Measurements from ENCODE around the gene ANO7.

The ANO7 gene

GRCh38 chr2:241272303-241273209 lies 84.1 kb downstream of the ANO7 start:
- Histone ChIP-seq H2AFZ (ENCODE audit: low read depth, low read length) (no peak overlapping the region), H3K9ac (ENCODE audit: low read length) (peak overlapping the region; percentile 92), H3K36me3 (replicated peaks; ENCODE audit: low read depth, low read length) (peaks cover 27% of the 10 kb centered on the region), H3K79me2 (ENCODE audit: low read length) (peaks cover 89% of the 10 kb centered on the region), H3K4me3 (ENCODE audit: low read length) (peak overlapping the region; percentile 86), H3K4me1 (ENCODE audit: low read length) (peaks cover 15% of the 10 kb centered on the region), H3K4me2 (ENCODE audit: low read length) (peak overlapping the region; percentile 84), H4K20me1 (ENCODE audit: insufficient read depth, low read length) (peaks cover 42% of the 10 kb centered on the region), H3K27me3 (ENCODE audit: low read depth, low read length) (no peaks in the 10 kb centered on the region), H3K27ac (ENCODE audit: low read length) (peak overlapping the region; percentile 56), H3K9me3 (ENCODE audit: insufficient read depth, low read length) (peaks cover 7% of the 10 kb centered on the region; the same call in 1 of the 2 replicates)
- no peak for TF ChIP-seq EZH2phosphoT487 (IDR thresholded peaks at IDR 0.05; ENCODE audit: low read depth)
- TF ChIP-seq CTCF (IDR thresholded peaks at IDR 0.05; ENCODE audit: low read depth, low read length) = no peak

GRCh38 chr2:241273210-241274020 lies 84.9 kb downstream of the ANO7 start:
- Histone ChIP-seq H3K9ac (ENCODE audit: low read length) (peak overlapping the region; percentile 92), H3K4me2 (ENCODE audit: low read length) (peak overlapping the region; percentile 66), H3K27me3 (ENCODE audit: low read depth, low read length) (no peaks in the 10 kb centered on the region), H3K79me2 (ENCODE audit: low read length) (peaks cover 90% of the 10 kb centered on the region), H4K20me1 (ENCODE audit: insufficient read depth, low read length) (peaks cover 33% of the 10 kb centered on the region), H3K4me1 (ENCODE audit: low read length) (peaks cover 15% of the 10 kb centered on the region), H3K9me3 (ENCODE audit: insufficient read depth, low read length) (peaks cover 7% of the 10 kb centered on the region; the same call in 1 of the 2 replicates), H3K36me3 (replicated peaks; ENCODE audit: low read depth, low read length) (peaks cover 18% of the 10 kb centered on the region), H3K4me3 (ENCODE audit: low read length) (peak overlapping the region; percentile 86), H2AFZ (ENCODE audit: low read depth, low read length) (no peak overlapping the region), H3K27ac (ENCODE audit: low read length) (no peak overlapping the region; the same call in 1 of the 2 replicates)
- no peak for TF ChIP-seq CTCF (IDR thresholded peaks at IDR 0.05; ENCODE audit: low read depth, low read length)
- TF ChIP-seq EZH2phosphoT487 (IDR thresholded peaks at IDR 0.05; ENCODE audit: low read depth) = no peak

GRCh38 chr2:241274127-241274526 lies 85.7 kb downstream of the ANO7 start:
- Histone ChIP-seq H3K9ac (ENCODE audit: low read length) (no peak overlapping the region), H2AFZ (ENCODE audit: low read depth, low read length) (no peak overlapping the region), H3K79me2 (ENCODE audit: low read length) (peaks cover 87% of the 10 kb centered on the region), H4K20me1 (ENCODE audit: insufficient read depth, low read length) (peaks cover 26% of the 10 kb centered on the region), H3K9me3 (ENCODE audit: insufficient read depth, low read length) (peaks cover 7% of the 10 kb centered on the region; the same call in 1 of the 2 replicates), H3K27me3 (ENCODE audit: low read depth, low read length) (no peaks in the 10 kb centered on the region), H3K4me3 (ENCODE audit: low read length) (no peak overlapping the region), H3K36me3 (replicated peaks; ENCODE audit: low read depth, low read length) (peaks cover 18% of the 10 kb centered on the region), H3K4me2 (ENCODE audit: low read length) (no peak overlapping the region), H3K27ac (ENCODE audit: low read length) (no peak overlapping the region), H3K4me1 (ENCODE audit: low read length) (peaks cover 15% of the 10 kb centered on the region)
- TF ChIP-seq CTCF (IDR thresholded peaks at IDR 0.05; ENCODE audit: low read depth, low read length) (no peak), EZH2phosphoT487 (IDR thresholded peaks at IDR 0.05; ENCODE audit: low read depth) (no peak)

All from OCI-LY3 (cell line).